ENCODE data around the gene ZGRF1. TPM values are rescaled to one million over a fixed set of nuclear protein-coding genes. Genes with fewer than 3 reads are reported as not detected.

The ZGRF1 gene
- total and polyA plus RNA-seq, 9 of the 15 experiments (the other 6 are each of a cell fraction or from before 2014, with no cell fraction given) = 8.8 to 35.2 (median 22.0) TPM

GRCh38 chr4:112636688-112637551 lies at the start of gene ZGRF1, which contains the start of gene LARP7 (continued):
- TF ChIP-seq E2F5 (CRISPR knock-in tag; IDR thresholded peaks at IDR 0.05) (no peak), ATF7 (IDR thresholded peaks at IDR 0.05) (peak; percentile 99), ZFP91 (CRISPR knock-in tag; IDR thresholded peaks at IDR 0.05) (no peak), TAF1 (IDR thresholded peaks at IDR 0.05; ENCODE audit: control insufficient read depth, extremely low read depth, insufficient read depth, low read length, severe bottlenecking) (peak; percentile 43), ZBTB2 (IDR thresholded peaks at IDR 0.05) (peak; percentile 91), MXI1 (IDR thresholded peaks at IDR 0.05; ENCODE audit: low read depth, low read length) (peak; percentile 56; the same call in 1 of the 2 replicates), HCFC1 (IDR thresholded peaks at IDR 0.05; ENCODE audit: low read depth, low read length) (peak; percentile 75), ZC3H4 (CRISPR knock-in tag; IDR thresholded peaks at IDR 0.05; ENCODE audit: borderline replicate concordance) (no peak), NKRF (IDR thresholded peaks at IDR 0.05; ENCODE audit: borderline replicate concordance) (peak; percentile 97), ELF1 (tag; IDR thresholded peaks at IDR 0.05) (peak; percentile 93), PKNOX1 (IDR thresholded peaks at IDR 0.05) (peak; percentile 80), ZHX1 (conservative IDR thresholded peaks at IDR 0.05; ENCODE audit: low read length) (peak; percentile 22; the same call in 1 of the 2 replicates), PHF21A (IDR thresholded peaks at IDR 0.05; ENCODE audit: borderline replicate concordance, low read depth) (0 out of 2 replicates have a peak, but pooled peaks have one; percentile 47), ESRRA (IDR thresholded peaks at IDR 0.05; ENCODE audit: borderline replicate concordance, low read depth) (peak; percentile 61), GATAD2A (IDR thresholded peaks at IDR 0.05) (0 out of 2 replicates have a peak, but pooled peaks have one; percentile 60), SRSF9 (IDR thresholded peaks at IDR 0.05; ENCODE audit: borderline replicate concordance, low read depth, low read length) (no peak), SP1 (CRISPR knock-in tag; IDR thresholded peaks at IDR 0.05) (peak; percentile 89)
